NB4 (cell line): ENCODE data around the gene ECM1.
A peak's percentile ranks its signal among the peaks of the same experiment; 100 is the strongest.

Source experiments
- DNase-seq: peaks from one replicate; pipeline ENCODE4 v3.0.0; 2010; ENCODE audit warnings: low read depth
- H3K4me3 ChIP-seq: one replicate; pipeline ENCODE4 v1.5.1; 2011; ENCODE audit warnings: mild to moderate bottlenecking, low read depth, low read length, moderate library complexity
- CTCF ChIP-seq: IDR thresholded peaks from one replicate; pipeline ENCODE4 v1.5.1; 2012; ENCODE audit warnings: low read depth, low read length
- MAX ChIP-seq: IDR thresholded peaks from 2 replicates; pipeline ENCODE4 v1.6.1; 2011; ENCODE audit warnings: low read depth, low read length
- MYC ChIP-seq: IDR thresholded peaks from 2 replicates; pipeline ENCODE4 v1.6.1; 2011; ENCODE audit warnings: low read depth, low read length
- POLR2A ChIP-seq: IDR thresholded peaks from 2 replicates; pipeline ENCODE4 v1.6.1; 2011; ENCODE audit warnings: mild to moderate bottlenecking; ENCODE audit not compliant: insufficient read length; ENCODE audit errors: extremely low read depth

The ECM1 gene

GRCh38 chr1:150516050-150516591 lies 8.2 kb downstream of the ECM1 start:
- peak overlapping the region; percentile 69 for H3K4me3 ChIP-seq
- peak; percentile 61 for DNase-seq
- TF ChIP-seq CTCF, result no peak
- TF ChIP-seq POLR2A, result no peak
- TF ChIP-seq MAX, result no peak
- TF ChIP-seq MYC, result no peak

GRCh38 chr1:150516616-150517015 lies 8.7 kb downstream of the ECM1 start:
- peak; percentile 55 for DNase-seq
- H3K4me3 ChIP-seq, result peak overlapping the region; percentile 69
- no peak for TF ChIP-seq POLR2A
- no peak for TF ChIP-seq MYC
- TF ChIP-seq CTCF, result no peak
- no peak for TF ChIP-seq MAX

- no peak for DNase-seq
- no peak for TF ChIP-seq MAX
- TF ChIP-seq MYC, result no peak
- no peak for TF ChIP-seq POLR2A
- no peak for TF ChIP-seq CTCF
- no peak overlapping the region for H3K4me3 ChIP-seq
Measured at GRCh38 chr1:150521196-150521968, 13.5 kb downstream of the ECM1 start.

GRCh38 chr1:150525348-150525747 lies 17.4 kb downstream of the ECM1 start:
- TF ChIP-seq CTCF, result no peak
- no peak for TF ChIP-seq MYC
- no peak for TF ChIP-seq MAX
- TF ChIP-seq POLR2A, result no peak
- DNase-seq, result no peak
- no peak overlapping the region for H3K4me3 ChIP-seq

- TF ChIP-seq MAX, result no peak
- TF ChIP-seq POLR2A, result no peak
- TF ChIP-seq CTCF, result no peak
- TF ChIP-seq MYC, result no peak
- DNase-seq, result no peak
- no peak overlapping the region for H3K4me3 ChIP-seq
Measured at GRCh38 chr1:150528196-150528595, 20.3 kb downstream of the ECM1 start.
